Transverse colon (tissue), 4 donors: ENCODE results near the gene CDK18. TPM values are rescaled to one million over a fixed set of nuclear protein-coding genes. Genes with fewer than 3 reads are reported as not detected.

Experiments used
- DNase-seq: peaks from one replicate; pipeline ENCODE4 v3.0.0-alpha.2; 2019
- H3K27ac ChIP-seq, 4 donors: fragments of 200-600 bp; sonication (generic); 2 replicates each; pipeline ENCODE4 v1.5.1; 2016 to 2018; ENCODE audit warnings: inconsistent platforms in 4 of 4
- H3K27me3 ChIP-seq: fragments of 200-600 bp; sonication (generic); 2 replicates; pipeline ENCODE4 v1.5.1; 2017; ENCODE audit warnings: inconsistent platforms
- H3K36me3 ChIP-seq, 4 donors: fragments of 200-600 bp; sonication (generic); 2 replicates each; pipeline ENCODE4 v1.5.1; 2017 to 2019; ENCODE audit warnings: inconsistent platforms in 4 of 4
- H3K4me1 ChIP-seq, 4 donors: fragments of 200-600 bp; sonication (generic); 2 replicates each; pipeline ENCODE4 v1.5.1; 2017 to 2020; ENCODE audit warnings: inconsistent platforms in 4 of 4
- H3K4me3 ChIP-seq, 4 donors: fragments of 200-600 bp; sonication (generic); 1 replicate in 1 of 4; 2 replicates in 3 of 4; pipeline versions ENCODE4 v1.5.1 to v1.6.1; 2017 to 2019; ENCODE audit warnings: inconsistent platforms in 4 of 4
- H3K9me3 ChIP-seq, 2 donors: fragments of 200-600 bp; sonication (generic); 2 replicates each; pipeline ENCODE4 v1.5.1; 2017 to 2019; ENCODE audit warnings: inconsistent platforms in 2 of 2
- EP300 ChIP-seq: sonication (generic); formaldehyde crosslinking; IDR thresholded peaks from one replicate; pipeline ENCODE4 v1.6.1; 2017; ENCODE audit warnings: antibody characterized with exemption, low read depth
- POLR2A ChIP-seq: fragments of 450-650 bp; IDR thresholded peaks from one replicate; pipeline ENCODE4 v1.6.1; 2016; ENCODE audit warnings: antibody characterized with exemption, mild to moderate bottlenecking, moderate library complexity
- POLR2AphosphoS5 ChIP-seq, 3 donors: sonication (generic); formaldehyde crosslinking; IDR thresholded peaks; one replicate each; pipeline ENCODE4 v1.6.1; 2016; ENCODE audit warnings: antibody characterized with exemption in 3 of 3
- WGBS, 2 donors: methylation state at CpG; one replicate each; pipeline ENCODE4 v1.1.5; 2018; ENCODE audit warnings: low coverage in 1 of 2; 5-methylcytosine and 5-hydroxymethylcytosine counted together
- in situ Hi-C, 4 donors: fragments of 200-750 bp; cut with MboI; loops; one replicate each; pipeline versions ENCODE4 v1.15.0 to v1.15.1; 2017; ENCODE audit warnings: low sequenced_read_pairs in 3 of 4, low pct_ligation_motif_present in 1 of 4, low pct_unique_long_range_greater_than_20kb in 1 of 4
- intact Hi-C: fragments of 100-400 bp; cut with DNase I; formaldehyde crosslinking; loops from one replicate; pipeline ENCODE4 v1.15.1; 2023; ENCODE audit warnings: low total_unique reads
- total RNA-seq, 4 donors: library from RNA; depleted of rRNA; stranded (reverse); fragments of >200 nt; gene quantifications; one replicate each; pipeline ENCODE4 v1.1.0, GENCODE V29; 2016
- TF ChIP-seq, protein P1 (sequence below), 5 experiments: fragments of 200-600 bp in 3 of 5; fragments of 450-650 bp in 2 of 5; sonication (generic) in 3 of 5; IDR thresholded peaks; 1 replicate in 2 of 5; 2 replicates in 3 of 5; pipeline ENCODE4 v1.5.1; 2016 to 2017; ENCODE audit warnings: antibody characterized with exemption in 5 of 5, inconsistent platforms in 3 of 5, mild to moderate bottlenecking in 2 of 5, moderate library complexity in 1 of 5

The CDK18 gene
- total RNA-seq, 4 donors from 2014 or later, result 28.8 to 112 (median 33.5) TPM

DNA sequence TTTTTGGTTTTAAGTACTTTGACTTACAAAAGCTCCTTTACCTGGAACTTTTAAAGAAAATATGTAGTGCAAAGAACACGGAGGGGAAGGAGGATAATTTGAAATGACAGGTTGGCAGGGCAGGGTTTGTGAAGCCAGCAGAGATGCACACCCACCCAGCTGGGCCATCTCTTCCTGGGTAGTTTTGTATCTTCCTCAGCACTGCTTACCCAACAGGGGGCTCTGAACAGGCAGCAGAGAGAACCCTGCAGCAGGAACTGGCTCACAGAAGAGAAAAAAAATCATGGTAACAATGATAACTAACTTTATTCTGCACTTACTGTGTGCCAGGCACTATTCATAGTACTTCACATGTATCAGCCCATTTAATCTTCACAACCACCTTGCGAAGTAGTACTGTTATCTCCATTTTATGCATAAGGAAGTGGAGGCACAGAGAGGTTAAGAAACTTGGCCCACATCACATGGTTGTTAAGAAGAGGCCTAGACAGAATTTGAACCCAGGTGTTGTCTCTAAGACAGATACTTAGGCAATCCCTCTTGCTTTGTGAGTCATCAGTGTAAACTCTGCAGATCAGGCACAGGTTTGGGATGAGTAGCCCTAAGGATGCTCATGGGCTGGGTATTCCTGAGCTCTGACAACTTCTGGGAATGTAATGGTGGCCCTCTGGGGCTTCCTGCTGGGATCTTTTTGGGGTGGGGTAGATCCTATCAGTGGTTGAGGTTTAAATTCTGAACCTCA is 66.5 kb downstream of the CDK18 start:
- H3K27ac ChIP-seq, result no peak overlapping the region
- H3K27me3 ChIP-seq, result peaks cover 40% of the 10 kb centered on the region
- intact Hi-C loops, result no loop called here
- DNase-seq, result peak; percentile 1
- TF ChIP-seq POLR2AphosphoS5 (IDR thresholded peaks at IDR 0.05), result no peak
- H3K4me1 ChIP-seq, result peaks cover 3 to 25% (median 15%) of the 10 kb centered on the region in 4 donors
- no peak overlapping the region for H3K4me3 ChIP-seq
- WGBS, 2 donors, result 75 to 77% methylated on average over 2 of the region's 2 CpGs
- in situ Hi-C loops, result no loop called here
- no peaks in the 10 kb centered on the region for H3K9me3 ChIP-seq
- no peaks in the 10 kb centered on the region for H3K36me3 ChIP-seq

DNA sequence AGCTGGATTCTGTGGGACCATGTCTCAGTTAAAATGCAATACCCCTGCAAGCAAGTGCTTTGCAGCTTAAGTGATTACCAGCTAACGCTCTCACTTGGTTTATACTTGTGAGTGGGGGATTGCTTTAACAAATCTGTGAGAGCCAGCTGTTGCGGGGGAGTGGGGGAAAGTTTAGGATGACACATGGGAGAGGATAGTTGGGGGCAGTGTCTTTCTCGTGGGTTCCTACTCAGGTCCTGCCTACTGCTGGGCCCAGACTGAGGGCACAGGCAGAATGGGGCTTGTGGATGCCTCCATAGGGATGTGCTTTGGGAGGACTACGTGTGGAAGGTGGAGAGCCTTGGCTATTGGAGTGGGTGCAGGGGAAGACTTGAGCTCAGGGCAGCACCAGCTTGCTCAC is 67.3 kb downstream of the CDK18 start:
- intact Hi-C loops (no loop called here), in situ Hi-C loops (no loop called here)
- H3K27me3 ChIP-seq, result peaks cover 36% of the 10 kb centered on the region
- WGBS, 2 donors, result 69% methylated on average over 4 of the region's 4 CpGs; no CpG with 5 or more reads in 1 of the 2 donors
- H3K9me3 ChIP-seq, result no peaks in the 10 kb centered on the region
- TF ChIP-seq POLR2AphosphoS5 (IDR thresholded peaks at IDR 0.05), result no peak
- TF ChIP-seq, protein P1, sequence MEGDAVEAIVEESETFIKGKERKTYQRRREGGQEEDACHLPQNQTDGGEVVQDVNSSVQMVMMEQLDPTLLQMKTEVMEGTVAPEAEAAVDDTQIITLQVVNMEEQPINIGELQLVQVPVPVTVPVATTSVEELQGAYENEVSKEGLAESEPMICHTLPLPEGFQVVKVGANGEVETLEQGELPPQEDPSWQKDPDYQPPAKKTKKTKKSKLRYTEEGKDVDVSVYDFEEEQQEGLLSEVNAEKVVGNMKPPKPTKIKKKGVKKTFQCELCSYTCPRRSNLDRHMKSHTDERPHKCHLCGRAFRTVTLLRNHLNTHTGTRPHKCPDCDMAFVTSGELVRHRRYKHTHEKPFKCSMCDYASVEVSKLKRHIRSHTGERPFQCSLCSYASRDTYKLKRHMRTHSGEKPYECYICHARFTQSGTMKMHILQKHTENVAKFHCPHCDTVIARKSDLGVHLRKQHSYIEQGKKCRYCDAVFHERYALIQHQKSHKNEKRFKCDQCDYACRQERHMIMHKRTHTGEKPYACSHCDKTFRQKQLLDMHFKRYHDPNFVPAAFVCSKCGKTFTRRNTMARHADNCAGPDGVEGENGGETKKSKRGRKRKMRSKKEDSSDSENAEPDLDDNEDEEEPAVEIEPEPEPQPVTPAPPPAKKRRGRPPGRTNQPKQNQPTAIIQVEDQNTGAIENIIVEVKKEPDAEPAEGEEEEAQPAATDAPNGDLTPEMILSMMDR (IDR thresholded peaks at IDR 0.05), result no peak
- no peak for TF ChIP-seq EP300
- TF ChIP-seq POLR2A, result no peak
- DNase-seq, result peak; percentile 3
- peaks cover 3 to 25% (median 17%) of the 10 kb centered on the region in 4 donors for H3K4me1 ChIP-seq
- no peaks in the 10 kb centered on the region for H3K36me3 ChIP-seq
- H3K27ac ChIP-seq, result no peak overlapping the region
- no peak overlapping the region for H3K4me3 ChIP-seq

DNA sequence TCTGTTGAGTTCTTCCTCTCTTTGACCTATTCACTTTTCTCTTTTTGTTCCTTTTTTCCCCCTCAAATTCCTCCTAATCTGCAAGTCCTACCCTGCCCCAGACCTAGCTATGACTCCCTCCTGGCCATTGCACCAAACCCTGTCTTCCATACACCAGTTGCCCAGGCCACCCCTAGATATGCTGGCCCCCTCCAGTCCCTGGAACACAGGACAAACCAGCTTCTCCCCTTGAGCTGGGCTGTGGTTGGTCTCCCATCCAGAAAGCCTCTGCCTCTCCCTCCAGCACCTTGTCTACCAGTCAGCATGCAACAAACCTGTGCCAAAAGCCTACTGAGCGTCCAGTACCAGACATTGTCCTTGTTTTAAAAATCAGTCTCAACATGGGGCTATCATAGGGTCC is 68.0 kb downstream of the CDK18 start:
- Histone ChIP-seq H3K4me1 (peaks cover 3 to 22% (median 17%) of the 10 kb centered on the region in 4 donors), H3K9me3 (no peaks in the 10 kb centered on the region), H3K27ac (no peak overlapping the region), H3K27me3 (peaks cover 29% of the 10 kb centered on the region), H3K4me3 (no peak overlapping the region), H3K36me3 (no peaks in the 10 kb centered on the region)
- TF ChIP-seq EP300 (no peak), POLR2A (no peak), POLR2AphosphoS5 (IDR thresholded peaks at IDR 0.05) (no peak)
- TF ChIP-seq, protein P1 (IDR thresholded peaks at IDR 0.05), result no peak
- WGBS, 2 donors, result 86 to 90% methylated on average over 1 of the region's 1 CpG
- intact Hi-C loops (no loop called here), in situ Hi-C loops (no loop called here)
- DNase-seq, result peak; percentile 2

DNA sequence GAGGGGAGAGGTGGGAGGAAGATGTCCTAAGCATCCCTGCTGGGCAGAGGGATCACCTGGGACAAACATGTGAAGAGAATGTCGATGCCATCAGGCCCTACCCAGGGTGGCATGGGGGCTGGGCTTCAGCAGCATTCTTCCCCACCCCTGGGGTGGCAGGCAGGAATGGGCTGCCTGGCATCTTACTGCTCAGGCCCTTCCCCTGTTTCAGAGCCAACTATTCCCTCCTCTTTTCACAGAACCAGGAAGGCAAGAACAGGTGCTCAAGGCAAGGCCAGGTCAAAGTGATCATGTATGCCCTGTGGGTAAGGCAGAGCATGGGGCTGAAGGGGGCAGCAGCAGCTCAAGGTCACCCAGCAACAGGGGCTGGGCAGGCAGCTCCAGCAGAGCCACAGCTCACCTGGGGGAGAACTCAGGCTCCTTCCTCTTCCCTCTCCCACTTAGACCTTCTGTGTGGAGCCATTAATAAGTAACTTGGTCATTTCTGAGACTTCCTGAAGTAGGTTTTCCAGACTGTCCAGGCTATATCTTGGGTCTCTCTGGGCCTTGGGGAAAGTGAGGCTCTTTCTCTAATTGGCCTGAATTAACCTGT is 70.9 kb downstream of the CDK18 start:
- in situ Hi-C loops, result no loop called here
- Histone ChIP-seq H3K9me3 (no peaks in the 10 kb centered on the region), H3K4me3 (no peak overlapping the region), H3K27me3 (peaks cover 2% of the 10 kb centered on the region), H3K36me3 (no peaks in the 10 kb centered on the region), H3K4me1 (peaks cover 3 to 9% (median 7%) of the 10 kb centered on the region in 4 donors), H3K27ac (no peak overlapping the region)
- no peak for TF ChIP-seq POLR2AphosphoS5 (IDR thresholded peaks at IDR 0.05)
- TF ChIP-seq POLR2A, result no peak
- no peak for TF ChIP-seq EP300
- TF ChIP-seq, protein P1 (IDR thresholded peaks at IDR 0.05), result no peak
- intact Hi-C loops, result no loop called here
- DNase-seq, result peak; percentile 7
- WGBS, 2 donors, result 62% methylated on average over 1 of the region's 1 CpG; no CpG with 5 or more reads in 1 of the 2 donors
